Spleen (tissue), 7 donors: ENCODE data around the gene UGT3A2.

Experiments
- CTCF ChIP-seq, 11 experiments: fragments of 200-600 bp in 7 of 11; fragments of 450-650 bp in 4 of 11; sonication (generic) in 4 of 11; IDR thresholded peaks in 8 of 11; conservative IDR thresholded peaks in 3 of 11; 1 replicate in 7 of 11; 2 replicates in 4 of 11; pipeline versions ENCODE4 v1.4.0 to v1.8.0; 2016 to 2021; ENCODE audit warnings: antibody characterized with exemption in 11 of 11, inconsistent platforms in 4 of 11, mild to moderate bottlenecking in 1 of 11
- POLR2A ChIP-seq, 3 donors: fragments of 450-650 bp; IDR thresholded peaks; one replicate each; pipeline ENCODE4 v1.5.1; 2017; ENCODE audit warnings: antibody characterized with exemption in 3 of 3, mild to moderate bottlenecking in 1 of 3
- donor health status: DM: no; HTN: no; CAD: no; lungs with moderate emphysema.
- donor health status: DM: no; HTN: no; CAD: no.
- donor health status: DM: no; HTN: no; CAD: no.

- TF ChIP-seq CTCF (IDR thresholded peaks at IDR 0.05 in 8 of 11, conservative IDR thresholded peaks at IDR 0.05 in 3 of 11) (no peak), POLR2A (IDR thresholded peaks at IDR 0.05) (no peak)
Observed at GRCh38 chr5:36027711-36028110, 39.0 kb downstream of the UGT3A2 start.
